Stimulated activated CD4-positive, alpha-beta T cell treated with anti-CD3 and anti-CD28 coated beads, Interleukin-1b, Interleukin-23, amount 100 ng/mL, for 4 hours (primary cell): Measurements from ENCODE around the gene TPRA1.
"Not testable (repeated sequence)": the region's sequence is repeated elsewhere in the genome, so short reads cannot be mapped to it uniquely, and the experiment has no call there.

Source experiments
- DNase-seq, 2 donors: peaks; one replicate each; pipeline ENCODE4 v3.0.0-alpha.2; 2020; ENCODE audit warnings: low read depth in 2 of 2

TPRA1 gene

DNA sequence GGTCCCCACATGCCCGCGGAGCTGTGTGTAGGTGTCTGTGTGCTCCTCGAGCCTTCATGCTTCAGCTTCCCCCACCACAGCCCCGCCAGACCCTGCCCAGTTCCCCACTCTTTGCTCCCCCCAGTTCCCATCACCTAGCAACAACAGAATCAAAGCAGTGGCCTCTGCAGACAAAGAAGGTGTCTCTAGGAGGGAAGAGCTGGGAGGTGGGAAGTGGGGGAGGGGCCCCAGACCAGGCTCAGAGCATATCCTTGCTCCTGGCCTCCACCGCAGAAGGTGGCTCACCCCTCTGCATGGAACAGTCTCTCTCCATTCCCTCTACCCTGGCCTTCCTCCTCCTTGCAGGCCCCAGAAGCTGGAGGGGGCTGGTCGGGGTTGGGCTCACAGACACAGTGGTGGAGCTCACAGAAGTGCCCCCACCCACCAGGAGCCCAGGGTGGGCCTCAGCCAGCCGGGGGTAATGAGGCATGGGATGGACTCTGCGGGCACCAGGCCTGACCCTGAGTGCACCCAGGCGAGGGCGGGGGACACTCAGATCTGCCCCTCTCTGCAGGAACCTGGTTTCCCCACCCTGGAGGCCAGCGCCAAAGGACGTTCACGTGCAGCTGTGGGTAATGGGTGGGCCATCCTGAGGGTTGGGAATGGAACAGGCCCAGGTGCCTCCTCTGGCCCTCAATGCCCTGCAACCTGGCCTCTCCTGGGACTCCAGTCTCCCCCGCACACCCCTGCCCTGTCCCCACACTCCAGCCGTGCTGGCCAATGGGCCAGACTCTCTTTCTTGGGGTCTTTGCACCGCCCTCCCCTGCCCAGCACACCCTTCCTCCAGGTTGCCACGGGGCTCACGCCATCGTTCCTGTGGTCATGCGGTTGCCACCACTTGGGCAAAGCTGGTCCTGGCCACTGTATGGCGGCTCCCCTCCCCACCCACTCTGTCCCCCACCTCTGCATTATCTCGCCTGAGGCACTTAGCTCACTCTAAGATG is 53.4 kb downstream of the TPRA1 start:
- DNase-seq, result no peak

DNA sequence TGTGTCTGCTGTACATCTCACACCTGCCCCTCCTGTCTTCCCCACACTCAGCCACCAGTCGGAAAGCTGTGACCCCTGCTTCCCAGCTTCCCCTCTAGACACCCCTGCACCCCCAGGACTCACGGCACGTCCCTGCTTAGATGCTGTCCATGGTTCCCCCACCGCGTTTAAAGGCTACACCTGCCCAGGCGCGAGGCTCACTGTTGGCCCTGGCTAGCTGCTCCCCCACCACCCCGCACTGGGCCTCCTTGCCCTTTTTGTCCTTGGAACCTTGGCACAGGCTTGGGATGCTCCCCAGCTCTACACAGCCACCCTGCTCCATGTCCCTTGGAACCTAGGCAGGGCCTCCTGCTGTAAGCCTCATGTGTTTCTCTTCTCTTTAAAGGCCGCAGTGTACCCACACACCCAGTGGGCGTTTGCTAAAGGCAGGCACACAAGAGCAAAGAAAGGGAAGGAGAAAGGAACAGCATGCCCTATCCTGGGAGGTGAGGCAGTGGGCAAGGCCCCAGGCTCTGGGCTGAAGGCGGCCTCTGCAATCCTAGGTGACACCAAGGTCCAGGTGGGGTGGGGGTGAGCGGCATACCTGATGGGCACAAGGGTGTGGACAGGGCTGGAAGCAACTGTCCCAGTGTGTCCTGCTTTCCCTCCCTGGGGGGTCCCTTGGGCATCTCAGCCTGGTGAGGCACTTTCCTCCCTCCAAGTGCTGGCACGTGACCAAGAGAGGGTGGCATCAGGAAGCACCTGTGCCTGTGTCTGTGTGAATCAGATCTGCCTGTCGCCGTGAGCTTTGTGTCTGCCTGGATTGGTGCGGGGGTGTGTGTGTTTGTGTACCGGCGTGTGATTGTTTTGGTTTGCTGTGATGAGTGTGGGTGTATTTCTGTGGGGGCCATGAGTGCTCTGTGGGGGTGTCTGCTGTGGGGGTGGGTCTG is 54.4 kb downstream of the TPRA1 start:
- no peak for DNase-seq

DNA sequence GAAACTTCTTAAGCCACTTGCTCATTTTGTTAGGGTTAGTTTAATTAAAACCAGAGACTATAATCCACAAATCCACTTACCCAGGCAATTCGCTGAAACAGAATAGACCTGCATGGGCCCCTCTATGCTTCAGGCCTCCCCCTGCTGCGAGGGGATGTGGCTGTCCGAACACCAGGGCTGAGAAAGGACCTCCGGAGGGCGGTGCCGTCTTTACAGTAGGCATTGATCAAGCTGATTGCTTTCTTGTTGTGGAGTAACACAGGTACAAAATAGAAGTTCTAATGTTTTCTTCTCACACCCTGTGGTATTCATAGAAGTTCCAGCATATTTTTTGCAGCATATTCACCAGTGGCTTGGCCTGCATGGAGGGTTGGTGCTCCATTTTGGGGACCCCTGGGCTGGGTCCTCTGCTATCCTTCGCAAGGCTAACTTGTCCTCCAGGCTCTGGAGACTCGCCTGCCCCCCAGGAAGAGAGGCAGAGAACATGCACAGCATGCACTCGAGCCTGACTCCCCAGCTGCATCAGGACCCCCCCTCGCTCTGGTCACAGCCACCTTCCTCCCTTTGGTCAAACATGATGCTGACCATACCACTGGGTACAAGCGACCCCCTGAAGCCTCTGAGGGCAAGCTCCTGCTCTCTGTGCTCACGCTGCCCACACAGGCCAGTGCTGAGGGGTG is 55.3 kb downstream of the TPRA1 start:
- no peak for DNase-seq

DNA sequence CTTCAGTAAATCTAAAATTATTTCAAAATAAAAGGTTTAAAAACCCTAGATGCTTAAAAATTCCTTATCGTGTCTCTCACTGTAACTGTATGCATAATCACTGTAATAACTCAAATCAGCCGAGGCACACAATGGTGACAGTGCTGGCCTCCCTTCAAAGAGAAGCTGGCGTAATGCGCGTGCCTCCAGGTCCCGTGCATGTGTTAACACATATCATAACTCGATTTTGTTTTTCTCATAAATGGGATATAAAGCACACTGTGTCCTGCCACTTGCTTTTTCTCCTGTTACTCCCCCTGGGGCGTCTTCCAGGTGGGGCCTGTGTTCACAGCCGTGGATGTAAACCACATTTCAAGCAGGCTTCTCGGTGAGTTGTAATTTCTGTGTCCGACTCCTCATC is 56.0 kb downstream of the TPRA1 start:
- DNase-seq, result no peak

- DNase-seq, result no peak
Observed at GRCh38 chr3:127534161-127534451, 56.4 kb downstream of the TPRA1 start.

DNA sequence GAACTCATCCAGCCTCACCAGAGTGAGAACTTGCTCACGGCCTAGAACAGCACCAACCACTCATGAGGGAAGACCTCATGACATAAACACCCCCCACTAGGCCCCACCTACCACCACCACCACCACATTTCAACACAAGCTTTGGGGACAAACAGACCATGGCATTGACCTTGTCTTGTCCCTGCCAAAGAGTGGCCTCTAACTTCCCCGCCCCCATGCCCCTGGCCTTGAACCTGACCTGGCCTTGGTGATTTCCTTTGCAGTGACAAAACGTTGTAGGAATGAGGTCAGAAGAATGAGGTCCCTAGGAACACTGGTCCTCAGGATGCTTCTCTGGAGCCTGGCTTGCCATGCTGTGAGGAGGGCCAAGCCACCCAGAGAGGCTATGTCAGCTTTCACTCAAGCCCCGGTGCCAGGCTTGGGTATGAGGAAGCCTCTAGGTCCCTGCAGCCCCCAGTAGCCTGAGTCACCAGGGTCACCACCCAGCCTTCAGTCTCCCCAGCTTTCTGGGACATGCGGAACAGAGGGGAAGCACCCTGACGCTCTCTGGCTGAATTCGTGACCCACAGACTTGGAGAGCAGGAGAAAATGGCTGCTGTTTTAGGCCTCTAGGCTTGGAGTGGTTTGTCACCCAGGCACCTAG is 57.9 kb downstream of the TPRA1 start:
- DNase-seq, result no peak

GRCh38 chr3:127531821-127532220 is 58.7 kb downstream of the TPRA1 start:
- no peak for DNase-seq

GRCh38 chr3:127530863-127531262 is 59.7 kb downstream of the TPRA1 start:
- not testable (repeated sequence) for DNase-seq

GRCh38 chr3:127529346-127530188 is 61.0 kb downstream of the TPRA1 start:
- no peak for DNase-seq

- DNase-seq, result no peak
Observed at GRCh38 chr3:127525373-127525772, 65.2 kb downstream of the TPRA1 start.

GRCh38 chr3:127524296-127524896 is 66.1 kb downstream of the TPRA1 start:
- DNase-seq, result no peak
